Stimulated activated naive CD8-positive, alpha-beta T cell treated with anti-CD3 and anti-CD28 coated beads, Interleukin-15, amount 100 ng/mL, for 72 hours (primary cell): ENCODE data around the gene HERPUD2.

Experiments
- ATAC-seq: fragments of 150-1000 bp; cut with Tn5 transposase; 2 replicates; pipeline ENCODE4 v1.10.0; 2021; ENCODE audit warnings: mild to moderate bottlenecking, moderate library complexity
- DNase-seq, 2 donors: peaks; one replicate each; pipeline ENCODE4 v3.0.0; 2021 to 2022
- H3K27ac Mint-ChIP-seq, 2 donors: one replicate each; pipeline ENCODE4 v1.8.0; 2022; ENCODE audit warnings: mild to moderate bottlenecking in 2 of 2, mixed read lengths in 2 of 2, moderate library complexity in 2 of 2
- H3K27me3 Mint-ChIP-seq: one replicate; pipeline ENCODE4 v1.8.0; 2022; ENCODE audit warnings: mixed read lengths
- H3K4me1 Mint-ChIP-seq: one replicate; pipeline ENCODE4 v1.8.0; 2022; ENCODE audit warnings: mild to moderate bottlenecking, mixed read lengths
- H3K4me3 Mint-ChIP-seq, 2 donors: one replicate each; pipeline ENCODE4 v1.8.0; 2022; ENCODE audit warnings: mild to moderate bottlenecking in 2 of 2, mixed read lengths in 2 of 2, moderate library complexity in 1 of 2
- H3K9me3 Mint-ChIP-seq, 2 donors: one replicate each; pipeline ENCODE4 v1.8.0; 2022; ENCODE audit warnings: mixed read lengths in 2 of 2

The HERPUD2 gene, protein sequence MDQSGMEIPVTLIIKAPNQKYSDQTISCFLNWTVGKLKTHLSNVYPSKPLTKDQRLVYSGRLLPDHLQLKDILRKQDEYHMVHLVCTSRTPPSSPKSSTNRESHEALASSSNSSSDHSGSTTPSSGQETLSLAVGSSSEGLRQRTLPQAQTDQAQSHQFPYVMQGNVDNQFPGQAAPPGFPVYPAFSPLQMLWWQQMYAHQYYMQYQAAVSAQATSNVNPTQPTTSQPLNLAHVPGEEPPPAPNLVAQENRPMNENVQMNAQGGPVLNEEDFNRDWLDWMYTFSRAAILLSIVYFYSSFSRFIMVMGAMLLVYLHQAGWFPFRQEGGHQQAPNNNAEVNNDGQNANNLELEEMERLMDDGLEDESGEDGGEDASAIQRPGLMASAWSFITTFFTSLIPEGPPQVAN

DNA sequence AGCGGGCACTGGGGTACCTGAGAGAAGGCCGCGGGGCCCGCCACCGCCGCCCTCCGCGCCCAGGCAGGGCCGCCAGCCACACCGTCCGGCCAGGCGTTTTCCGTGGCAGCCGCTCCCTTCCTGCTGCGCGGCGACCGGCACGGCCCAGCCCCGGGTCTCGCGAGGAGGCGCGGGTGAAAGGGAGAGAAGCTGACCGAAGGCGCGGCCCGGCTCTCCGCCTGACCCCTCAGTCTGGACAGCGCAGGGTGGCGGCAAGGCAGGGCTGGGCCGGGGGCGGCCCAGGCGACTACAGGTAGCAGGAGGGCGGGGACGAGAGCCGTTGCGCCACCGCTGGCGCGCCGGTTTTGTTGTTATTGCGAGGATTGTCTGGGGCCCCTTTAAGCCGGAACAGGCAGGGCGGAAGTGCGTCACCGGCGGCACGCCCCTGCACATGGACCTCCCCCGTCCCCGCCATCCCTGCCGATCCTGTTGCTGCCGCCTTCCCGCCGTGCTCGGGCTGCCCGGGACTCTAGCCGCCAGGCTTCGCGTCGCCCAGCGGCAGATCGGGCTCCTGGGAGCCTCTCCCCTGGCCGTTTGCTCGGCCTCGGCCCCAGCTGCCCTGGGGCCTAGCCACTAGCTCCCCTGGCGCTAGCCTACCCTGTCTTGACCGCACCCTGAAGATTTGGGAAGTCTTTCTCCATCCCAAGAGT, at the start of gene HERPUD2:
HERPUD2 (minus strand) TSS at position 352 of the 689 bp plus-strand sequence. CDS start 805 bp downstream, outside the sequence.
- DNase-seq, result peak; percentile 85 to 90
- Mint-ChIP-seq H3K4me3 (peak within 1 kb of the TSS; percentile 92 to 97), H3K4me1 (peaks cover 54% of the 10 kb centered on the region), H3K27ac (peak within 1 kb of the TSS; percentile 99), H3K9me3 (no peaks in the 10 kb centered on the region), H3K27me3 (no peaks in the 10 kb centered on the region)
- peak; percentile 92 for ATAC-seq

DNA sequence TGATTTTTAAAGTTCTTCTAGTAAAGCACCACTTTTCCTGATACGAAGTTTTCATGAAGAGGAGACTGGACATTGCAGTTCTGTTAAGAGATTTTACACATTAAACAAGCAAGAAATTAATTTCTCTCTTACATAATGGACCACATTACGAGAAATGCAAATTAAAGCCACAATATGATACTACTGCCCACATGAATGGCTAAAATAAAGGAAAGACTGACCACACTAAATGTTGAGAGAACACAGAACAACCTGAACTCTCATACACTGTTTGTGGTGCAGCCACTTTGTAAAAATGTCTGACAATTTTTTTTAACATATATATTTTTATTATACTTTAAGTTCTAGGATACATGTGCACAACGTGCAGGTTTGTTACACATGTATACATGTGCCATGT, 44.0 kb upstream of the HERPUD2 start:
- ATAC-seq, result no peak
- no peaks in the 10 kb centered on the region for H3K27me3 Mint-ChIP-seq
- H3K4me1 Mint-ChIP-seq, result no peaks in the 10 kb centered on the region

DNA sequence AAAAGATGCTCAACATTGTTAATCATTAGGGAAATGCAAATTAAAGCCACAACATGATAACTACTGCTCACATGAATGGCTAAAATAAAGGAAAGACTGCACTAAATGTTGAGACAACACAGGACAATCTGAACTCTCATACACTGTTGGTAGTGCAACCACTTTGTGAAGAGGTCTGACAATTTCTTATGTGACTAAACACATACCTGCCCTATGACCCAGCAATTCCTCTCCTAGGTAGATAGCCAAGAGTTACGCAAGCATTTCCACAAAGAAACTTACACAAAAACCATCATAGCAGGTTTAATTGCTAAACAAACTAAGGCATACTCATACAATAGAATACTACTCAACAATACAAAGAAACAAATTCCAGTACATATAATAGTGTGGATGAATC, 41.8 kb upstream of the HERPUD2 start:
- peaks cover 0 to under 1% of the 10 kb centered on the region in 2 donors for H3K9me3 Mint-ChIP-seq
- ATAC-seq, result no peak
- no peaks in the 10 kb centered on the region for H3K4me1 Mint-ChIP-seq
- no peak overlapping the region for H3K27ac Mint-ChIP-seq
- no peak overlapping the region for H3K4me3 Mint-ChIP-seq
- DNase-seq, result no peak
- no peaks in the 10 kb centered on the region for H3K27me3 Mint-ChIP-seq

More for the DNA sequence above, 44.0 kb upstream of the HERPUD2 start:
- H3K27ac Mint-ChIP-seq, result no peak overlapping the region
- H3K4me3 Mint-ChIP-seq, result no peak overlapping the region
- no peak for DNase-seq
- H3K9me3 Mint-ChIP-seq, result peaks cover 5 to 16% of the 10 kb centered on the region in 2 donors

DNA sequence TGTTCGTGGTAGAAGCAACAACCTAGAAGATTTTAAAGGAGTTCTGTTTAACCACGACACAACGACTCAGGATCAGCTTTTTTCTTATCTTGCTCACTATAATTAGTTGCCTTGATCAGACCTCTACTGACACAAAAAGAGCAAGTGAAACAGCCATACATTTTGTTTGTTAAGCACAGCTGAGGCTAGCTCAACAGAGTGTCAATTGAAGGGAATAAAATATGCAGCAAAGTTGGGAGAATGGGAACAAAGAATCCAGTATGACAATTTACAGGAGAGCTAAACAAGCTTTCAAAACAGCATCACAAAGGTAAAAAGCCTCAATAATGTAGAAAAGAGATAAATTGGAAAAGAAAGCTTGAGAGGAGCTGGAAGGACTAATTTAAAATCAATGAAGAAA, 40.5 kb upstream of the HERPUD2 start:
- no peaks in the 10 kb centered on the region for H3K27me3 Mint-ChIP-seq
- no peak overlapping the region for H3K4me3 Mint-ChIP-seq
- H3K27ac Mint-ChIP-seq, result no peak overlapping the region
- H3K9me3 Mint-ChIP-seq, result no peaks in the 10 kb centered on the region
- no peak for DNase-seq
- peaks cover 3% of the 10 kb centered on the region for H3K4me1 Mint-ChIP-seq
- no peak for ATAC-seq

DNA sequence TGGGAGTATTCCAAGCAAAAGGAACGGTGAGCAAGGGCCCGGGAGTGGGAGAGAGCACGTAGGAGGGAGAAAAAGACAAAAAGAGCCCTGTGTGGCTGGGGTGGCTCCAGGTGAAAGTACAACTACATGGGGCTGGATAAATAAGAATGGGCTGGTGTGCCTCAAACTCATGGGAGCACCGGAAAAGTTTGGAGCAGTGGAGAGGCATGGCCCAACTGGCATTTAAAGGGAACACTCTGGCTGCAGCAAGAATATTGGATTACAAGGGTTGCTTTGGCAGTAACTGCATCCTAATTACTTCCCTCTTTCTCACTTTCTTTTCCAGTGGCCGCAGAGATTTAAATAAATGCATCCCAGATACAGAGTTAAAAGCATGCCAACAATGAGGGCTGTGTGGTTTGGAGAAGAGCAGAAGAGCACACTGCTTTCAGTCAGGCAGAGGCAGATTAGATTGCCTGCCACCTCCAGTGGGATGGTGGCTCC, 39.1 kb upstream of the HERPUD2 start:
- DNase-seq, result no peak

DNA sequence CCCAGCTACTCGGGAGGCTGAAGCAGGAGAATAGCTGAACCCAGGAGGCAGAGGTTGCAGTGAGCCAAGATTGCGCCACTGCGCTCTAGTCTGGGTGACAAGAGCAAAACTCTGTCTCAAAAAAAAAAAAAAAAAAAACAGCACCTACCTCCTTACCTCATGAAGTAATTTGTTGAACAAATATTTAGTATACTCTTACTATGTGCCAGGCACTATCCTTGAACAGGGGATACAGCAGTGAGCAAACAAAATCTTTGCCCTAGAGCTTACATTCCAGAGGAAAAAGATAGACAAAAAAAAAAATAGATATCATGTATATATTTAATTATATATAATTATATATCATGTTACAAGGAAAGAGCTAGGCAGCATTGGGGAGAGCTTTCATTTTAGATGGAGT, 36.4 kb upstream of the HERPUD2 start:
- ATAC-seq (no peak), DNase-seq (no peak)
- peak overlapping the region in 1 of 2 donors; percentile 5 for H3K27ac Mint-ChIP-seq
- H3K27me3 Mint-ChIP-seq, result no peaks in the 10 kb centered on the region
- peaks cover 42% of the 10 kb centered on the region for H3K4me1 Mint-ChIP-seq
- H3K9me3 Mint-ChIP-seq, result no peaks in the 10 kb centered on the region
- H3K4me3 Mint-ChIP-seq, result no peak overlapping the region

More for the DNA sequence above, 39.1 kb upstream of the HERPUD2 start:
- peaks cover 17% of the 10 kb centered on the region for H3K4me1 Mint-ChIP-seq
- no peaks in the 10 kb centered on the region for H3K9me3 Mint-ChIP-seq
- H3K4me3 Mint-ChIP-seq, result no peak overlapping the region
- no peak for ATAC-seq
- no peaks in the 10 kb centered on the region for H3K27me3 Mint-ChIP-seq
- H3K27ac Mint-ChIP-seq, result no peak overlapping the region

DNA sequence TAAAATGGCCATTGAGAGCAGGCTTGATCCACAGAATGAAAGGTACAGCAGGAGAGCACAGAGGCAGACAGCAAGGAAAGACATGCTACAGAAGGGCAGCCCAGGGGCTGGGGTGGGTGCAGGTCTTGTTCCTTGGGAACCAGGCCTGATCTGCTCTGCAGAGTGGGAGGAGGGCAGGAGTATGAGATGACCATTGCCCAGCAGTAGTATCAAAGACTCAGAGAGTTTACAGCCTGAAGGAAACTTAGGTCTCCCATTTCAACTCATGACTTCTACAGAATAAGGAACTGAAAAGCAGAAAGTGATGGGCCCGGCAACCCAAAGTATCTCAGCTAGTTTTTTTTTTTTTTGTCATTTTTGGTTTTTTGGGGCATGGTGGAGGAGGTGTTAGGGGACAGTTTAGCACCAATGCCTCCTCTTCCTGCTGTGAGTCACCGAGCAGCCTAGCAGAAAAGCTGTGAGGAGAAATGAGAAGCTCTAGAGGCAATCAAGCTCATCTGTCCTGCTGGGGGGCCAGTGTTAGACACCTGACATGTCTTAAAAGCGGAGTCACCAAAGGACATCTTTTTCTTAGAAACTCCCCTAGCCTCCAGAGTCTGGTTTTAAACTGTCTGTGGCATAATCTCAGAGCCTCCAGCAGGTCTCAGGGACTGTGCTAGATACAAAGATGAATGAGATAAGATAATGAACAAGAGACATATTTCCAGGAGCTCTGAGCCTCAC, 34.3 kb upstream of the HERPUD2 start:
- no peaks in the 10 kb centered on the region for H3K27me3 Mint-ChIP-seq

DNA sequence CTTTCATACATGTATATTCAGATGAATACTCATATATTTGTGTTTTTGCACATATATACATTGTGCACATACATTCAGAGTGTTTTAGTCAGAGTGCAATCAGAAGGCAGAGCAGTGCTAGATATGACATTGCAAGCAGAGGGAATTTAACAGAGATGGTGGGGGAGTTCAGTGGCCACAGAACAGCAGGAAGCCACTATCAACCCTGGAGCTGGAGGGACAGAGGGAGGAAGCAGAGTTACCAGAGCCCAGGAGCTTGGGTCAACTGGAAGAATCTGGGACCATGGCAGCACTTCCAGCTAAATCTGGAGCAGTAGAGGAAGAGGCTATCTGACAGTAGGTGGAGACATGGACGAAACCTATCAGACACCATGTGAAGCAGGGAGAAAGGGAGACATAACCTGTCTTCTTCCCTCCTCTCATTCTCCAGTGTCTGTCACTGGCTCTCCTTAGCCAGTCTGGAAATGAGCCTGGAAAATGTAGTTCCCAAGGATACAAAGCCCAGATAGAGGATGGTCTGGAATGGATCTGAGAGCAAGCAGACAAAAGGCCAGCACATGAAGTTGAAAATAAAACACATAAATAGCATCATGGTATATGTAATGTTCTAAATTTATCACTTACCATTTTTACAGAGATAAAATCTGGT, 33.6 kb upstream of the HERPUD2 start:
- no peak for DNase-seq
- Mint-ChIP-seq H3K9me3 (no peaks in the 10 kb centered on the region), H3K4me1 (peaks cover 70% of the 10 kb centered on the region), H3K27me3 (no peaks in the 10 kb centered on the region), H3K4me3 (peak overlapping the region; percentile 10 to 60), H3K27ac (peak overlapping the region in 1 of 2 donors; percentile 9)
- ATAC-seq, result no peak

More for the DNA sequence above, 34.3 kb upstream of the HERPUD2 start:
- ATAC-seq (peak; percentile 77), DNase-seq (peak; percentile 45 to 63)
- no peaks in the 10 kb centered on the region for H3K9me3 Mint-ChIP-seq
- H3K4me3 Mint-ChIP-seq, result peak overlapping the region; percentile 56 to 60
- H3K4me1 Mint-ChIP-seq, result peaks cover 64% of the 10 kb centered on the region
- H3K27ac Mint-ChIP-seq, result peak overlapping the region; percentile 14 to 83

DNA sequence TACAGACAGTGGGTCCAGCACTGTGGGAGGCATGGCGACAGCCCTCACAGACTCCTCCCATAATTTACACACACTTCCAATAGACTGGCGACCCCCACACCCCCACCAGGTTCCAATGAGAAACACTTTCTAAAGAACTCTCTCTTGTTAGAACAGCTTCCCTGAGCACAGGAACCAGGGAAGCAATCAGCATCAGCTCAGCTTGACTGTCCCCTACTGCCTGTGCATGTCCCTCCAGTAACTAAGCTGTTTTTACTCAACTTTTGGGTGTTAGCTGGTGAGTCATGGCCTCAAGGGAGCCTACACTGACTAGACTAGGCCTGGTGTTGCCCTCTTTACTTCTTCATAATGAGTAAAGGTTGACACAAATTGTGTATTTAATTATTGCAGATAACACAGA, 32.6 kb upstream of the HERPUD2 start:
- Mint-ChIP-seq H3K27me3 (no peaks in the 10 kb centered on the region), H3K4me1 (peaks cover 80% of the 10 kb centered on the region), H3K4me3 (no peak overlapping the region), H3K27ac (no peak overlapping the region), H3K9me3 (peaks cover 4 to 6% of the 10 kb centered on the region in 2 donors)
- ATAC-seq (peak; percentile 70), DNase-seq (peak; percentile 43 to 47)

DNA sequence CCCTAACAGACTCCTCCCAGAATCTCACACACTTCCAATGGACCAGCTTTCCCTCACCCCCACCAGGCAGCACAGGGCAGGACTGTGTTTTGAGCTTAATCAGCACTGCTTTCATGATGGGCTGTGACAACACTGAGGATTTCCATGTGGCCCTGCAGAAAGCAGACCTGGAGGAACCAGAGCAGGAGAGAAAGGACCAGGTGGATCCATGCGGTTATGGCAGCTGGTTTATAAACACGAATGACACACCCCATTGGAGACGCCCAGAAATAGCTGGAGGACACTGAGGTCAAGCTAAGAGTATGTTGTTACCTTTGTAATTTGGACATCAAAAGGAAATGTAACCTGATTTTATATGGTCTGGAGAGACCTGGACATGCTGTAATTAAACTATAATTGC, 31.7 kb upstream of the HERPUD2 start:
- H3K4me1 Mint-ChIP-seq, result peaks cover 83% of the 10 kb centered on the region
- DNase-seq (no peak), ATAC-seq (no peak)
- H3K27ac Mint-ChIP-seq, result no peak overlapping the region
- peaks cover 5 to 7% of the 10 kb centered on the region in 2 donors for H3K9me3 Mint-ChIP-seq
- no peaks in the 10 kb centered on the region for H3K27me3 Mint-ChIP-seq
- no peak overlapping the region for H3K4me3 Mint-ChIP-seq

DNA sequence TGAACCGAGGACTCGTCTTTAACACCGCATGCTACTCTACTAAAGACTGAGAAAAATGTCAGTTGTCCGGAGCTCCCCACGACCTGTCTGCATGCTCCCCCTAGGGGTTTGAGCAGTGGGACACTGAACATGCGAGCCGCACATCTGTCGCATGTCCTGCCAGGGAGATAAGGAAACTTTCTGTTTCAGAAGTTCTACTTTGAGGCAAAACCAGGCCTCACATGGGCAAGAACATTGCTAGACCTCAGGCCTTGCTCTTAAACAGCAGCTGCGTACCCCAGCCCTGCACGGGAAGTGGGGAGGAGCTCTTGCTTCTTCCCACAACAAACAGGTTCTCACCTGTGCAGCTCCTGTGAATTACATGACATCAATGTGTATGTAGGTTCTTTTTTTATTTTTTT, 30.3 kb upstream of the HERPUD2 start:
- H3K27ac Mint-ChIP-seq, result peak overlapping the region in 1 of 2 donors; percentile 92
- ATAC-seq, result peak; percentile 58
- H3K4me3 Mint-ChIP-seq, result peak overlapping the region; percentile 27 to 65
- H3K4me1 Mint-ChIP-seq, result peaks cover 78% of the 10 kb centered on the region
- H3K27me3 Mint-ChIP-seq, result no peaks in the 10 kb centered on the region
- peak; percentile 52 to 62 for DNase-seq
- H3K9me3 Mint-ChIP-seq, result peaks cover 5 to 7% of the 10 kb centered on the region in 2 donors

DNA sequence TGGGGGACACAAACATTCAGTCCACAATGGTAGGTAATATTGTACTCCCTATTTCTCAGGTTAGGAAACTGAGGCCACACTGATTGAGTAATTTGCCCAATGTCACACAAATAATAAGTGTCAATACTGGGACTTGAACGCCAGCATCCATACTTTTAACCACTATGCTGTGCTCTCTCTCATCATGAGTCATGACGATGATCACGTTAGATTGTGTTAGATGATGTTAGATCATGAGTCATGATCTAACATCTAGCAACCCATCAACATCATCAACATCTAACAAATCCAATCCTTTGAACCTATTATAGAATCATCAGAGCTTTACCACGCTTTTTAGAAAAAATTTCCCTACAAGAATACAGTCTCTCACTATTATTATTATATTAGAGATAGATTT, 28.1 kb upstream of the HERPUD2 start:
- DNase-seq, result peak in 1 of 2 donors; percentile 18

DNA sequence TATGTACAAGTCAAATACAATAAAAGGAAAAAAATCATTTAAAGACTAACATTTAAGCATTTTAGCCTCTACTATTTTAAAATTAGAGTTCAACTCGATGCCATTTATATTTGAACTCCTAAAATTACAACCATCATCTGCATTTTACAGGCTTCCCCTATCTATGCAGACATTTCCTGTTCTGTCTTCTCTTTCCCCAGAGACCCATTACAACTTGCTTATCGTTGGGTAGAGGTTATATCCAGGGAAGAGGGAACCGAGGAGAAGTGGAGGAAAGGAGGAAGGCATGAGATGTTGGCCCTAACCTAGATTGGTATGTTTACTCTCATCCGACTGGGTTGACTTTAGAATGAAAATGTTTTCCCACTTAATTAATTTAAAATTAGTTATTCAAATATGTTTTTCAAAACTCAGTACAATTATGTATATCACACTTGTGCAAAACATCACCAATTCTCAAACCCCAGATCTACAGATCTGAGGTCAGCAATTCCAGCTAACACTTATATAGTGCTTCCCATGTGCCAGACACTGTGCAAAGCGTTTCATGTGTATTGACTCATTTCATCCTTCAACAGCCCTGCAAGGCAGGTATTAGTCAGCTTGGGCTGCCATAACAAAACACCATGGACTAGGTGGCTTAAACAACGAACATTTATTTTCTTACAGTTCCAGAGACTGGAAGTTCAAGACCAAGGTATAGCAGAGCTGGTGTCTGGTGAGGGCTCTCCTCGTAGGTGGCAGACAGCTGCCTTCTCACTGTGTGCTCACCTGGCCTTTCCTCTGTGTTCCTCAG, 27.3 kb upstream of the HERPUD2 start:
- no peaks in the 10 kb centered on the region for H3K27me3 Mint-ChIP-seq
- peaks cover 49% of the 10 kb centered on the region for H3K4me1 Mint-ChIP-seq
- peak overlapping the region; percentile 81 to 82 for H3K27ac Mint-ChIP-seq
- no peak overlapping the region for H3K4me3 Mint-ChIP-seq
- ATAC-seq (peak; percentile 84), DNase-seq (peak in 1 of 2 donors; percentile 46)
- H3K9me3 Mint-ChIP-seq, result peaks cover 5 to 7% of the 10 kb centered on the region in 2 donors

More for the DNA sequence above, 28.1 kb upstream of the HERPUD2 start:
- peak overlapping the region in 1 of 2 donors; percentile 45 for H3K4me3 Mint-ChIP-seq
- ATAC-seq, result peak; percentile 76
- H3K4me1 Mint-ChIP-seq, result peaks cover 56% of the 10 kb centered on the region
- peak overlapping the region; percentile 81 to 82 for H3K27ac Mint-ChIP-seq
- no peaks in the 10 kb centered on the region for H3K27me3 Mint-ChIP-seq
- peaks cover 5 to 7% of the 10 kb centered on the region in 2 donors for H3K9me3 Mint-ChIP-seq

DNA sequence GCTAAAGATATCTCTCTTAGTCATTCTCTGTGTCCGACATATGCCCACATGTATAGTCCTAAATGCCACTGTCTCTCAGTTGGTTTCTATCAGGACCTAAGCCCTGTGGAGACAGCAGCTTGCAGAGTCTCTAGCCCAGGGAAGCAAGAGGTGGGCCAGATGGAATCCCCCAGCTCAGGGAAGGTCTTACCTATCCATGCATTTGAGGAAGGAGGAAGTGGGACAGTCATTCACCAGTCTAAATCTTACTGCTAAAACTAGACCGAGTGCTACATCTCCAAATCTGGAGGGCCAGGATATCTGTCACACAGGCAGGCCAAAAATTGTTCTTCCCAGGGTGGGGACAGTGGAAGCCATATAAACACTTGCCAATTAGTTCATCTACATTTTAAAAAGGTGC, 26.4 kb upstream of the HERPUD2 start:
- Mint-ChIP-seq H3K27me3 (no peaks in the 10 kb centered on the region), H3K4me3 (no peak overlapping the region), H3K27ac (no peak overlapping the region), H3K9me3 (peaks cover 5 to 7% of the 10 kb centered on the region in 2 donors), H3K4me1 (peaks cover 45% of the 10 kb centered on the region)
- ATAC-seq, result no peak
- no peak for DNase-seq
